GM12872 (cell line): ENCODE results near the gene COPS9.

ENCODE experiments used
- TF ChIP-seq, protein P1 (sequence below): IDR thresholded peaks from 3 replicates; pipeline ENCODE4 v1.5.1; 2011; ENCODE audit warnings: low read depth, mild to moderate bottlenecking, low read length, moderate library complexity; ENCODE audit not compliant: insufficient read depth

Gene COPS9

DNA sequence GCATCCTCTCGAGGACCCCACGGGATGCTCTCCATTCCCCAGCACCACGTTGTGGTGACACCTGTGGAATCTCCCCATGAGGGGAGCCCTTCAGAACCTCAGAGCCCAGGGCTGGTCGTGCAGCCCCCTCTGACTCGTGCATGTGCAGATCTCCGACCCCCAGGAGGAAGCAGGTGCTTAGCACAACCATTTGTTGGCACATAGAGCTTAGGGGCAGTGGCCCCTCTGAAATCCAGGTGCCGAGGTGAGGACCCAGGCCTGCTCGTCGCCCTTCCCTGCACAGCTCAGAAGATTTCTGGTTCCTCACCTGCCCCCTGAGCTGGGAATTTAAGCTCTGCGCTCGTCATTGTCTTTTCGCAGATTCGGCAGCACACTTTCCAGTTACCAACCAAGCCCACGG is 5.6 kb upstream of the COPS9 start:
- TF ChIP-seq, protein P1, sequence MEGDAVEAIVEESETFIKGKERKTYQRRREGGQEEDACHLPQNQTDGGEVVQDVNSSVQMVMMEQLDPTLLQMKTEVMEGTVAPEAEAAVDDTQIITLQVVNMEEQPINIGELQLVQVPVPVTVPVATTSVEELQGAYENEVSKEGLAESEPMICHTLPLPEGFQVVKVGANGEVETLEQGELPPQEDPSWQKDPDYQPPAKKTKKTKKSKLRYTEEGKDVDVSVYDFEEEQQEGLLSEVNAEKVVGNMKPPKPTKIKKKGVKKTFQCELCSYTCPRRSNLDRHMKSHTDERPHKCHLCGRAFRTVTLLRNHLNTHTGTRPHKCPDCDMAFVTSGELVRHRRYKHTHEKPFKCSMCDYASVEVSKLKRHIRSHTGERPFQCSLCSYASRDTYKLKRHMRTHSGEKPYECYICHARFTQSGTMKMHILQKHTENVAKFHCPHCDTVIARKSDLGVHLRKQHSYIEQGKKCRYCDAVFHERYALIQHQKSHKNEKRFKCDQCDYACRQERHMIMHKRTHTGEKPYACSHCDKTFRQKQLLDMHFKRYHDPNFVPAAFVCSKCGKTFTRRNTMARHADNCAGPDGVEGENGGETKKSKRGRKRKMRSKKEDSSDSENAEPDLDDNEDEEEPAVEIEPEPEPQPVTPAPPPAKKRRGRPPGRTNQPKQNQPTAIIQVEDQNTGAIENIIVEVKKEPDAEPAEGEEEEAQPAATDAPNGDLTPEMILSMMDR = no peak

GRCh38 chr2:240140920-240141319 is 4.8 kb upstream of the COPS9 start:
- TF ChIP-seq, protein P1 = no peak

DNA sequence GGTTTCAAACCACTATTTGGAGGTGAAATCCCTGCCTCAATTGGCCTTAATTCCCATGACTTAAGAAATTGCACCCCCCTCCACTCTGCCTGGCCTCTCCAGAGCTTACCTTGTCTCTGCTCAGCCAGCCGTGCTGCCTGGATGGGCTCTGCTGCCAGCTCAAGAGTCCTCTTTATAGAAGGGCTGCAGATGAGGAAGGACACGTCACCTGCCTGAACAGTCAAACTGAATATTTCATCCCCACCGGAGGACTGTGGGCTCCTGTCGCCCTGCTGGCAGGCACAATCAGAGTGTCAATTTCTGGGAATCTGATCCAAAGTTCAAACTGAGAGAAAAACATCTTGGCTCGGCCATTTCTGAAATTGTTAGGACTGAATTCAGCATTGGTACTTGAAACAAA is 4.4 kb upstream of the COPS9 start, which contains the start of gene OTOS:
TSS of gene OTOS (minus strand) at position 148 of the 400 bp plus-strand sequence. CDS start 332 bp downstream, outside the sequence.
- TF ChIP-seq, protein P1 = no peak

- TF ChIP-seq, protein P1 = no peak
These were observed 3.7 kb upstream of the COPS9 start for GRCh38 chr2:240139666-240140393.

GRCh38 chr2:240139011-240139441 is 2.9 kb upstream of the COPS9 start:
- TF ChIP-seq, protein P1 = no peak

DNA sequence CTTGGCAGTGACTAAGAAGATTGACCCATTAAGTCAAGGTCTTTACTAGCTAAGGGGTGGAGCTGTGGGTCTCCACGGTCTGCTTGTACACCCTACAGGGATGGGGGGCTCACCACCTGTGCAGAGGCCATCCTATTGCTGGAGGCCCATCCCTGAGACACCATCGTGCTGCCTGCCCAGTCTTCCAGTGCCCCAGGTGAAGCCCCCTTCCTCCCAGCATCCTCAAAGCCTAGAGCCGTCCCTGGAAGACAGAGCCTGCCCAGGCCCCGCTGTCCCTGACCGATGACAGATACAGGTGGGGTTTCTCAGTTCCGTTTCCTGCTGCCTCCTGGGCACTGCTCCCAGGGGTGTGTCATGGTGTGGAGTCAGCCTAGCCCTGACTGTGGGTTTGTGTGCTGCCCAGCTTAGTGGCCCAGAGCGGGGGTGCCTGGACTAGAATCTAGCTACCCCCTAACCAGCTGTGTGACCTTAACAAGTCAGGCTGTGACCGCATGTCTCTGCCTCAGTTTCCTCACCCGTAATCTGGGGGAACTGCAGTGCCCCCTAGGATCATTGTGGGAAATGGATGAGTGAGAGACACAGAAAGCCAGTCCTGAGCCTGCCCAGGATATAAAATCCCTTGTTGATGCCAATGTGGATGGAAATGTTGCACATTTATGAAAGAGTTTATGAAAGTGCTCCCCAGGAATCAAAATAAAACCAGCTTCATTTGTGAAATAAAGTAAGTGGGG is 2.3 kb upstream of the COPS9 start:
- TF ChIP-seq, protein P1 = no peak

DNA sequence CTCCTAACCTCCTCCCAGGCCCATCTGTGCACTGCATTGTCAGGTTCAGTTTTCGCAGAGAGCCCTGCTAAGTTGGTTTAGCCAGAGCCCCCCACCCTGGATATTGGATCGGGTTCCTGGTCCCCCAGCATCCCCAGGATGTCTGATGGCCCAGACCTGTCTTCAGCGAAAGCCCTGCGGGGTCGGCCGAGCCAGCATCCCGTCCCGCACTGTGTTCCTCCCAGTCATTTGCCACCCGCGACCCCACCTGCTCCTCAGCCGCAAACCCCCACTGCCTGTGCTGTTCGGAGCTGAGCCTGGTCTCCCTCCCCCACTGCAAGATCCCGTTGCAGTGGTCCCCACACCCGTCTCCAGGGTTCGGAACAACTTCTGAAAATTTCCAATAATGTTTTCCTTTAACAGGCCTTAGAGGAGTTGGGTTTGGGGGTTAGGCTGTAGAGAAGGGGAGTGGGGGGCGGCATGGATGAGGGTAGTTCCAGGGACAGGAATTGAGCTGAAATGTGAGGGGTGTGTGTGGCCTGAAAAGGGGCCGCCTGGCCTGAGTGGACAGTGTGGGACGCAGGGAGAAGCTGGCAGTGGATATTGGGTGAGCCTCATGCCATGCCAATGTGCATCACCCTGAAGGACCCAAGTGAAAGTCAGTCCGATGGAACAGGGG is 1.6 kb upstream of the COPS9 start:
- TF ChIP-seq, protein P1 = no peak
